Right atrium auricular region (tissue), 2 donors: Measurements from ENCODE around the gene GLI3. TPM values are rescaled to one million over a fixed set of nuclear protein-coding genes. Genes with fewer than 3 reads are reported as not detected.
A peak's percentile ranks its signal among the peaks of the same experiment; 100 is the strongest.

Experiments used
- DNase-seq: peaks from one replicate; pipeline ENCODE4 v3.0.0-alpha.2; 2019; ENCODE audit warnings: low spot score
- H3K27ac ChIP-seq, 2 donors: fragments of 200-600 bp; sonication (generic); 1 replicate in 1 of 2; 2 replicates in 1 of 2; pipeline ENCODE4 v1.5.1; 2016 to 2019
- H3K27me3 ChIP-seq, 2 donors: fragments of 200-600 bp; sonication (generic); one replicate each; pipeline versions ENCODE4 v1.5.1 to v1.6.0; 2017 to 2019
- H3K36me3 ChIP-seq: fragments of 200-600 bp; sonication (generic); one replicate; pipeline ENCODE4 v1.5.1; 2016
- H3K4me1 ChIP-seq, 2 donors: fragments of 200-600 bp; sonication (generic); one replicate each; pipeline versions ENCODE4 v1.5.1 to v1.6.0; 2017 to 2019
- H3K4me3 ChIP-seq, 2 donors: fragments of 200-600 bp; sonication (generic); 1 replicate in 1 of 2; 2 replicates in 1 of 2; pipeline ENCODE4 v1.5.1; 2017 to 2019; ENCODE audit warnings: mild to moderate bottlenecking in 1 of 2, moderate library complexity in 1 of 2
- H3K9me3 ChIP-seq, 2 donors: fragments of 200-600 bp; sonication (generic); one replicate each; pipeline ENCODE4 v1.5.1; 2019
- total RNA-seq, 2 donors: library from RNA; depleted of rRNA; stranded (reverse); fragments of >200 nt; gene quantifications; one replicate each; pipeline ENCODE4 v1.1.0, GENCODE V29; 2016
- TF ChIP-seq, protein P1 (sequence below), 2 donors: fragments of 200-600 bp; sonication (generic); IDR thresholded peaks; one replicate each; pipeline ENCODE4 v1.5.1; 2019; ENCODE audit warnings: antibody characterized with exemption in 2 of 2

The GLI3 gene
- total RNA-seq, 2 donors from 2014 or later: 1.5 to 2.0 TPM

DNA sequence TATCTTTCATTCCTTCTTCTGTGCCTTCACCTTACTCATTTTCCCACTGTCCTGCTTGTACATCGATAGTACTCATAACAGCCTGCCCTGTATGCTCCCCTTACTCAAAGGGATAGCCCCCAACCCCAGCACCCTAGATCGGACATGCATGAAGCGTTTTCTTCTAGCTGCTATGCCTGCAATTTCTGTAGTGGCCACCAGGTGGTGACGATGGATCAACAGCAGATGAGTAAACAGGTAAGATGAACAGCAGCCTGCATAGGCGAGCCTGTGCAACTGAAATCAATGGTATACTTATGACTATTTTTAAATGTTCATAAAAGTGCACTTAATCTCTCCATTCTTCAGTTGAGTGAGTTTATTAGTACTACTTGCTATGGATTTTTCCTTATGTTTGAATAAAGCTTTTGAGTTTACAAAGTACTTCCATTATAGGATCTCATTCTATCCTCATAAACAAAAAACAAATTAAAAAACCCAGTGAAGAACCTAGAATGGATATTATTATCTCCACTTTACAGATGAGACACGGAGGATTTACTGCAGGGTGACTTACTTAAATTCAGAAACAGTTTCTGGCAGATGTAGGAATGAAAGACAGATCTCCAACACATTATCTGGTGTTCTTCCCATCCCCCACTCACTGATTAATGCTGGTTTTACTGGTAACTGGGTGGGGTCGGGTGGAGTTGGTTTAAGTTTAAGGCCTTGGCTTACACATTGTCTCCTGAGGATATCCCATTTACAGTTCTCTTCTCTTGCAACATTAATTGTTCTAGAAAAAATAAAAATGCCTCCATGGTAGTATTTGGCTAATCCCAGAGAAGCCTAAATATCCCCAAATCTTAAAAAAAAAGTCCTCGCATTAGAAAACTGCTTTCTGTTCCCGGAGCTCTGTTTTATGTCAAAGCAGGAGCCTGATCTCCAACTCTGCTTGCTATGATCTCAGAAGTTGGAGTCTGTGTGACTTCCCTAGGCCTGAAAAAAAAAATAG is 222.1 kb downstream of the GLI3 start:
- no peak overlapping the region for H3K4me3 ChIP-seq
- no peaks in the 10 kb centered on the region for H3K27me3 ChIP-seq
- H3K27ac ChIP-seq: no peak overlapping the region
- peaks cover 0 to 12% of the 10 kb centered on the region in 2 donors for H3K9me3 ChIP-seq
- DNase-seq: no peak
- H3K36me3 ChIP-seq: no peaks in the 10 kb centered on the region
- H3K4me1 ChIP-seq: no peaks in the 10 kb centered on the region
- TF ChIP-seq, protein P1, sequence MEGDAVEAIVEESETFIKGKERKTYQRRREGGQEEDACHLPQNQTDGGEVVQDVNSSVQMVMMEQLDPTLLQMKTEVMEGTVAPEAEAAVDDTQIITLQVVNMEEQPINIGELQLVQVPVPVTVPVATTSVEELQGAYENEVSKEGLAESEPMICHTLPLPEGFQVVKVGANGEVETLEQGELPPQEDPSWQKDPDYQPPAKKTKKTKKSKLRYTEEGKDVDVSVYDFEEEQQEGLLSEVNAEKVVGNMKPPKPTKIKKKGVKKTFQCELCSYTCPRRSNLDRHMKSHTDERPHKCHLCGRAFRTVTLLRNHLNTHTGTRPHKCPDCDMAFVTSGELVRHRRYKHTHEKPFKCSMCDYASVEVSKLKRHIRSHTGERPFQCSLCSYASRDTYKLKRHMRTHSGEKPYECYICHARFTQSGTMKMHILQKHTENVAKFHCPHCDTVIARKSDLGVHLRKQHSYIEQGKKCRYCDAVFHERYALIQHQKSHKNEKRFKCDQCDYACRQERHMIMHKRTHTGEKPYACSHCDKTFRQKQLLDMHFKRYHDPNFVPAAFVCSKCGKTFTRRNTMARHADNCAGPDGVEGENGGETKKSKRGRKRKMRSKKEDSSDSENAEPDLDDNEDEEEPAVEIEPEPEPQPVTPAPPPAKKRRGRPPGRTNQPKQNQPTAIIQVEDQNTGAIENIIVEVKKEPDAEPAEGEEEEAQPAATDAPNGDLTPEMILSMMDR (IDR thresholded peaks at IDR 0.05): peak in 1 of 2 donors; percentile 59

DNA sequence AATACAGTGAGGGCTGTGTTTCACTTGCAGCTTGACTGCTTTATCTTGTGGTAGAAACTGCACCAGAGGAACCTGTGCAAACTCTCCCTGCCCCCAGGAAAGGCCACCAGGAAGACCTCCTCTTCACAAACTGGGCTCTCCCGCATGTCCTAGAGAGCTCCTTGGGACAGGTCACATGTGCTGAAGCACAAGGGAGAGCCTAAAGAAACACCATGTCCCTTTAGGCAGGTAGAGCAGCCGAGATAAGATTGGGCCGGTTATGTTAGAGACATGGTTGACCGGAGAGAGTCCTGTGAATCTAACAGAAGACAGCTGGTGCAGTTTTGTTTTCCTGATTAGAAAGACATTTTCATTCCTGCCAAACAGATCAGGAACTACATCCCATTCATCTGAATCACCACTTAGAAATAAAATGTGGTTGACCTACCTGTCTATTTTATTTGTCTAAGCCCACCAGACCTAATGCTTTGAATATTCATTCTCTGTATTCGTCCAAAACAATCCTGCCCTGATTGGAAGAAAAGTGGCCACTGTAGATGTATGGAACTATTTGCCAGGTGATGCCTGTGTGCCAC is 224.1 kb downstream of the GLI3 start:
- TF ChIP-seq, protein P1 (IDR thresholded peaks at IDR 0.05): no peak
- no peaks in the 10 kb centered on the region for H3K4me1 ChIP-seq
- no peaks in the 10 kb centered on the region for H3K36me3 ChIP-seq
- H3K27ac ChIP-seq: no peak overlapping the region
- H3K9me3 ChIP-seq: peaks cover 0 to 12% of the 10 kb centered on the region in 2 donors
- H3K27me3 ChIP-seq: no peaks in the 10 kb centered on the region
- no peak for DNase-seq
- H3K4me3 ChIP-seq: no peak overlapping the region

DNA sequence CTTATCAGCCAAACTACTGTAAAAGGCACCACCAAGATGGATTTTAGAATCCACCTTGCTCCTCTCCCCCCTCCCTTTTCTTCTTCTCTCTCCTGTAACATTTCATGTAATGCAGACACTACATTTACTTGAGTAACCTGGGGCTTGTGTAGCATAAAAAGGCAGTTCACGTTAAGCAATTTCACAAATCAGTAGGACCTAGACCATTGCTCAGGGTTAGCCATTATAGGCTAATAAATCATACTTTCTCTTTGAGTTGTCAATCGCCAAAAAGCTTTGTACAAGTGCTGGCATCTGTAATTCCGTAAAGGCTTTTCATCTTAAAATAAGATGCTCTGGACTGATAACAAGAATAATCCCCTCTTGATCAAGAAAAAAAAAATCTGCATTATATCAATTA is 224.7 kb downstream of the GLI3 start:
- H3K27me3 ChIP-seq: no peaks in the 10 kb centered on the region
- H3K4me1 ChIP-seq: no peaks in the 10 kb centered on the region
- no peaks in the 10 kb centered on the region for H3K36me3 ChIP-seq
- peaks cover 0 to 12% of the 10 kb centered on the region in 2 donors for H3K9me3 ChIP-seq
- no peak for DNase-seq
- TF ChIP-seq, protein P1 (IDR thresholded peaks at IDR 0.05): no peak
- H3K4me3 ChIP-seq: no peak overlapping the region
- H3K27ac ChIP-seq: no peak overlapping the region

DNA sequence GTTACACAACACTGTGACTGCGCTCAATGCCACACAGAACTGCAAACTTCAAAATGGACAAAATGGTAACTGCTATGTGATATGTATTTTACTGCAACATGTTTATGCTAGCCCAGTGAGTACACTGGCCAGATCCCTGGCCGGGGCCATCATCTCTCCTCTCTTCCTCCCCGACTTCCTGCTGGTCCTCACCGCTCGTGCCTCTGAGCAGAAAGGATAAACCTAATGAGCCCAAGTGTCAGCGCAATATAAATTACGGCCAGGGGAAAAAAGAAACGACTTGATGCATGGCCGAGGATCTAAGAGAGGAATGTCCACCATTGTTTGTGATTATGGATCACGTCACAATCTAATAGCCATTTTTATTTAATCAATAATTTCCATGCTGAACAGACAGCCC is 225.2 kb downstream of the GLI3 start:
- peaks cover 0 to 12% of the 10 kb centered on the region in 2 donors for H3K9me3 ChIP-seq
- no peak overlapping the region for H3K27ac ChIP-seq
- no peaks in the 10 kb centered on the region for H3K27me3 ChIP-seq
- DNase-seq: no peak
- no peaks in the 10 kb centered on the region for H3K4me1 ChIP-seq
- H3K4me3 ChIP-seq: no peak overlapping the region
- no peaks in the 10 kb centered on the region for H3K36me3 ChIP-seq
- TF ChIP-seq, protein P1 (IDR thresholded peaks at IDR 0.05): no peak

DNA sequence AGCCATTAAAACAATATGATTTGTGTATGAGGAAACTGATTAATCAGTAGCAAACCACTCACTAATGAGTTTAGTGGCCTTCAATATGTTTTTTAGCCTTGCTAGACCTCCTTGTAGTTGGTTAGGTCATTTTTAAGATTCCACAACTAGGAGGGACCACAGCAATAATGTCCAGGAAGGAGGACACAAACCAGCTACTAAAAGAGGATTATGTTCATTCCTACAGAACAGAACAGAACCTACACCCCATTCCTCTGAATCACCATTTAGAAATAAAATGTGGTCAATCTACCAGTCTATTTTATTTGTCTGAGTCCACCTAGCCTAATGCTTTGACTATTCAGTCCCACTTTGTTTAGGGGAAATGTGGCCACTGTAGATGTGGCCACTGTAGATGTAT is 226.3 kb downstream of the GLI3 start:
- TF ChIP-seq, protein P1 (IDR thresholded peaks at IDR 0.05): no peak
- Histone ChIP-seq H3K27ac (no peak overlapping the region), H3K36me3 (no peaks in the 10 kb centered on the region), H3K27me3 (no peaks in the 10 kb centered on the region), H3K4me3 (no peak overlapping the region), H3K9me3 (peaks cover 0 to 12% of the 10 kb centered on the region in 2 donors), H3K4me1 (no peaks in the 10 kb centered on the region)
- DNase-seq: no peak
